A549 (cell line): Measurements from ENCODE around the gene FUZ.

Source experiments
- BHLHE40 ChIP-seq: IDR thresholded peaks from 2 replicates; pipeline ENCODE4 v1.6.1; 2012; ENCODE audit warnings: low read depth, low read length, inconsistent platforms
- CTCF ChIP-seq: fragments of >200 bp; sonication (Bioruptor Twin); formaldehyde crosslinking; IDR thresholded peaks from 3 replicates; pipeline ENCODE4 v1.5.1; 2016
- EP300 ChIP-seq, 2 experiments: fragments of >200 bp; sonication (Bioruptor Twin); formaldehyde crosslinking; IDR thresholded peaks; 2 replicates in 1 of 2; 3 replicates in 1 of 2; pipeline ENCODE4 v1.6.1; 2016 to 2017
- HMGXB4 ChIP-seq: fragments of 250-450 bp; sonication (Bioruptor Pico); IDR thresholded peaks from 2 replicates; pipeline ENCODE4 v1.5.0; 2021; ENCODE audit warnings: mild to moderate bottlenecking, moderate library complexity, borderline replicate concordance
- HOXB13 ChIP-seq: fragments of 250-450 bp; sonication (Bioruptor Pico); IDR thresholded peaks from 2 replicates; pipeline ENCODE4 v1.5.0; 2020; ENCODE audit warnings: low read depth, mild to moderate bottlenecking, moderate library complexity
- MAX ChIP-seq: IDR thresholded peaks from 2 replicates; pipeline ENCODE4 v1.6.1; 2012
- NR3C1 ChIP-seq: fragments of >200 bp; sonication (Bioruptor Twin); formaldehyde crosslinking; IDR thresholded peaks from 3 replicates; pipeline ENCODE4 v1.6.1; 2017
- POLR2A ChIP-seq: IDR thresholded peaks from 2 replicates; pipeline ENCODE4 v1.6.1; 2012; ENCODE audit warnings: mild to moderate bottlenecking, low read length
- RAD21 ChIP-seq, 2 experiments: fragments of >200 bp in 1 of 2; sonication (Bioruptor Twin) in 1 of 2; formaldehyde crosslinking in 1 of 2; IDR thresholded peaks in 1 of 2; conservative IDR thresholded peaks in 1 of 2; 2 replicates in 1 of 2; 3 replicates in 1 of 2; pipeline ENCODE4 v1.6.1; 2012 to 2018; ENCODE audit warnings: inconsistent platforms in 1 of 2
- RCOR1 ChIP-seq: fragments of 150-350 bp; IDR thresholded peaks from 2 replicates; pipeline ENCODE4 v1.6.1; 2014; ENCODE audit warnings: antibody characterized with exemption, low read length, low read depth
- REST ChIP-seq: fragments of 200-600 bp; sonication (generic); IDR thresholded peaks from 2 replicates; pipeline ENCODE4 v1.6.1; 2016; ENCODE audit warnings: antibody characterized with exemption, mild to moderate bottlenecking, moderate library complexity
- SMC3 ChIP-seq: fragments of >200 bp; sonication (Bioruptor Twin); formaldehyde crosslinking; IDR thresholded peaks from 3 replicates; pipeline ENCODE4 v1.6.1; 2018; ENCODE audit warnings: inconsistent platforms
- USF2 ChIP-seq: fragments of 450-650 bp; IDR thresholded peaks from 2 replicates; pipeline ENCODE4 v1.6.1; 2014; ENCODE audit warnings: antibody characterized with exemption
- ZSCAN20 ChIP-seq: fragments of 250-450 bp; sonication (Bioruptor Pico); IDR thresholded peaks from 2 replicates; pipeline ENCODE4 v1.8.0; 2022; ENCODE audit warnings: mild to moderate bottlenecking, moderate library complexity

GRCh38 chr19:49770529-49770928 lies 42.6 kb downstream of the FUZ start:
- TF ChIP-seq BHLHE40 (no peak), NR3C1 (no peak), CTCF (no peak), POLR2A (no peak), RAD21 (conservative IDR thresholded peaks at IDR 0.05 in 1 of 2, IDR thresholded peaks at IDR 0.05 in 1 of 2) (no peak), USF2 (no peak), REST (no peak), SMC3 (no peak), MAX (no peak), RCOR1 (no peak), EP300 (IDR thresholded peaks at IDR 0.05) (no peak), HMGXB4 (CRISPR knock-in tag) (no peak), ZSCAN20 (CRISPR knock-in tag) (no peak), HOXB13 (CRISPR knock-in tag) (no peak)
